H1 (cell line): ENCODE results near the gene PDLIM4. TPM values are rescaled to one million over a fixed set of nuclear protein-coding genes. Genes with fewer than 3 reads are reported as not detected.

Experiments
- CTCF ChIA-PET: fragments of 300-600 bp; sonication (Branson Sonifier 250); formaldehyde crosslinking; loops from one replicate; lab custom pipeline; 2021; ENCODE audit not compliant: partially characterized antibody; lab: Charles Lee
- POLR2A ChIA-PET: fragments of 300-600 bp; sonication (Branson Sonifier 250); formaldehyde crosslinking; loops from one replicate; lab custom pipeline; 2021; ENCODE audit warnings: inconsistent platforms; ENCODE audit not compliant: partially characterized antibody; lab: Charles Lee
- DNase-seq, 2 experiments: peaks; one replicate each; pipeline versions ENCODE4 v3.0.0 to v3.0.0-alpha.2; 2010 to 2022; ENCODE audit warnings: low spot score in 2 of 2, low read depth in 1 of 2, mixed read lengths in 1 of 2
- FAIRE-seq: peaks from 2 replicates; lab custom pipeline; 2011; peaks lifted over from hg19 to GRCh38; lab: Jason Lieb, UNC
- H2AFZ ChIP-seq: 2 replicates; pipeline ENCODE4 v1.8.1; 2012; ENCODE audit warnings: low read length, inconsistent platforms
- H2AK5ac ChIP-seq: 2 replicates; pipeline ENCODE4 v1.6.1; 2013; ENCODE audit warnings: low read depth, low read length
- H2BK120ac ChIP-seq: replicated peaks from 2 replicates; pipeline ENCODE3; 2013; ENCODE audit warnings: low read depth, low read length, inconsistent platforms
- H2BK12ac ChIP-seq: 2 replicates; pipeline ENCODE4 v1.6.1; 2013; ENCODE audit warnings: low read depth, low read length
- H2BK15ac ChIP-seq: 2 replicates; pipeline ENCODE4 v1.6.1; 2013; ENCODE audit warnings: low read length
- H2BK20ac ChIP-seq: 2 replicates; pipeline ENCODE4 v1.6.1; 2013; ENCODE audit warnings: low read length
- H2BK5ac ChIP-seq: 2 replicates; pipeline ENCODE4 v1.6.1; 2013; ENCODE audit warnings: low read depth, low read length
- H3K14ac ChIP-seq: 2 replicates; pipeline ENCODE4 v1.6.1; 2013; ENCODE audit warnings: inconsistent platforms; ENCODE audit not compliant: insufficient read length
- H3K18ac ChIP-seq: 2 replicates; pipeline ENCODE4 v1.6.1; 2013; ENCODE audit warnings: low read length; ENCODE audit errors: extremely low read depth
- H3K23ac ChIP-seq: 2 replicates; pipeline ENCODE4 v1.6.1; 2013; ENCODE audit warnings: inconsistent platforms; ENCODE audit not compliant: insufficient read length
- H3K23me2 ChIP-seq: 2 replicates; pipeline ENCODE4 v1.6.1; 2013; ENCODE audit warnings: low read depth, low read length
- H3K27ac ChIP-seq: 2 replicates; pipeline ENCODE4 v1.6.1; 2011; ENCODE audit warnings: low read depth, low read length, inconsistent platforms
- H3K27me3 ChIP-seq, 4 experiments: replicated peaks in 1 of 4; 1 replicate in 1 of 4; 2 replicates in 3 of 4; pipeline versions ENCODE4 v1.6.1 to v1.8.1; 2011 to 2013; ENCODE audit warnings: low read length in 3 of 4, mild to moderate bottlenecking in 3 of 4, inconsistent platforms in 2 of 4, mixed read lengths in 2 of 4, moderate library complexity in 1 of 4; ENCODE audit not compliant: control insufficient read depth in 3 of 4, insufficient read depth in 3 of 4; ENCODE audit errors: extremely low read depth in 1 of 4
- H3K36me3 ChIP-seq, 4 experiments: 2 replicates each; pipeline versions ENCODE4 v1.6.1 to v1.8.1; 2011 to 2013; ENCODE audit warnings: mild to moderate bottlenecking in 4 of 4, low read length in 3 of 4, moderate library complexity in 2 of 4, control low read depth in 1 of 4, inconsistent platforms in 1 of 4; ENCODE audit not compliant: insufficient read depth in 4 of 4, control insufficient read depth in 2 of 4
- H3K4ac ChIP-seq: replicated peaks from 2 replicates; pipeline ENCODE3; 2013; ENCODE audit warnings: low read length, low read depth, mixed read lengths, inconsistent platforms; ENCODE audit not compliant: insufficient read length
- H3K4me1 ChIP-seq, 4 experiments: replicated peaks in 1 of 4; 1 replicate in 1 of 4; 2 replicates in 3 of 4; pipeline versions ENCODE4 v1.6.1 to v1.8.1; 2011 to 2013; ENCODE audit warnings: low read length in 3 of 4, inconsistent platforms in 2 of 4, mixed read lengths in 1 of 4; ENCODE audit not compliant: insufficient read depth in 4 of 4, control insufficient read depth in 3 of 4
- H3K4me2 ChIP-seq, 2 experiments: 2 replicates each; pipeline versions ENCODE4 v1.6.1 to v1.8.1; 2011 to 2013; ENCODE audit warnings: low read depth in 2 of 2, low read length in 2 of 2, control low read depth in 1 of 2, inconsistent platforms in 1 of 2, mild to moderate bottlenecking in 1 of 2; ENCODE audit not compliant: insufficient read depth in 1 of 2
- H3K4me3 ChIP-seq, 4 experiments: fragments of 200-600, 300-600 bp in 1 of 4; sonication (generic), shearing (Covaris generic), sonication (Bioruptor Twin) in 1 of 4; 2 replicates each; pipeline versions ENCODE4 v1.5.1 to v1.8.1; 2011 to 2016; ENCODE audit warnings: low read length in 4 of 4, low read depth in 3 of 4, control low read depth in 2 of 4, inconsistent platforms in 2 of 4, mild to moderate bottlenecking in 2 of 4, mixed read lengths in 1 of 4, moderate library complexity in 1 of 4; ENCODE audit not compliant: insufficient read depth in 2 of 4; ENCODE audit errors: extremely low read depth in 1 of 4
- H3K56ac ChIP-seq: replicated peaks from 2 replicates; pipeline ENCODE3; 2013; ENCODE audit warnings: low read depth, mild to moderate bottlenecking, mixed read lengths, low read length, inconsistent platforms; ENCODE audit not compliant: insufficient read length
- H3K79me1 ChIP-seq: 2 replicates; pipeline ENCODE4 v1.6.1; 2013; ENCODE audit warnings: low read depth, low read length, control low read depth
- H3K79me2 ChIP-seq, 2 experiments: 2 replicates each; pipeline versions ENCODE4 v1.6.1 to v1.8.1; 2012 to 2013; ENCODE audit warnings: low read length in 2 of 2, mild to moderate bottlenecking in 2 of 2, inconsistent platforms in 1 of 2; ENCODE audit not compliant: insufficient read depth in 2 of 2, control insufficient read depth in 1 of 2
- H3K9ac ChIP-seq, 4 experiments: replicated peaks in 1 of 4; 1 replicate in 1 of 4; 2 replicates in 3 of 4; pipeline versions ENCODE4 v1.6.1 to v1.8.1; 2011 to 2013; ENCODE audit warnings: low read depth in 3 of 4, low read length in 3 of 4, control low read depth in 2 of 4, mild to moderate bottlenecking in 2 of 4, moderate library complexity in 2 of 4, inconsistent platforms in 1 of 4; ENCODE audit errors: extremely low read depth in 1 of 4
- H3K9me3 ChIP-seq, 2 experiments: 2 replicates each; pipeline versions ENCODE4 v1.6.1 to v1.8.1; 2012 to 2013; ENCODE audit warnings: mild to moderate bottlenecking in 2 of 2, moderate library complexity in 2 of 2, control low read depth in 1 of 2, inconsistent platforms in 1 of 2, low read depth in 1 of 2, low read length in 1 of 2, mixed read lengths in 1 of 2; ENCODE audit not compliant: insufficient read depth in 2 of 2
- H4K20me1 ChIP-seq, 2 experiments: replicated peaks in 1 of 2; 2 replicates each; pipeline versions ENCODE3 to v1.8.1; 2011 to 2013; ENCODE audit warnings: inconsistent platforms in 2 of 2, low read length in 2 of 2, mild to moderate bottlenecking in 1 of 2; ENCODE audit not compliant: insufficient read depth in 2 of 2, control insufficient read depth in 1 of 2
- H4K5ac ChIP-seq: 2 replicates; pipeline ENCODE4 v1.6.1; 2013; ENCODE audit warnings: low read length, low read depth, mixed read lengths, inconsistent platforms; ENCODE audit not compliant: insufficient read length
- H4K8ac ChIP-seq: 2 replicates; pipeline ENCODE4 v1.8.0; 2013; ENCODE audit warnings: mild to moderate bottlenecking, moderate library complexity, low read length, inconsistent platforms; ENCODE audit not compliant: insufficient read depth; ENCODE audit errors: extremely low read depth
- H4K91ac ChIP-seq: replicated peaks from 2 replicates; pipeline ENCODE3; 2013; ENCODE audit warnings: low read length, mixed read lengths, inconsistent platforms; ENCODE audit not compliant: insufficient read length
- ATF3 ChIP-seq: IDR thresholded peaks from 2 replicates; pipeline ENCODE4 v1.6.1; 2011; ENCODE audit warnings: low read depth, mild to moderate bottlenecking, low read length; ENCODE audit not compliant: insufficient read depth
- BRCA1 ChIP-seq: IDR thresholded peaks from 2 replicates; pipeline ENCODE4 v1.6.1; 2012; ENCODE audit warnings: low read depth, low read length, improper control_type of control experiment
- JUND ChIP-seq: IDR thresholded peaks from 2 replicates; pipeline ENCODE4 v1.6.1; 2011; ENCODE audit warnings: mild to moderate bottlenecking, improper control_type of control experiment, low read length
- SRF ChIP-seq: IDR thresholded peaks from 2 replicates; pipeline ENCODE4 v1.6.1; 2011; ENCODE audit warnings: mild to moderate bottlenecking, low read depth, low read length, moderate library complexity
- WGBS, 2 experiments: shearing (Covaris generic) in 1 of 2; methylation state at CpG; one replicate each; pipeline versions ENCODE4 v1.1.6 to v1.1.7; 2013 to 2015; ENCODE audit warnings: low lambda C conversion rate in 2 of 2, mixed read lengths in 2 of 2, inconsistent platforms in 1 of 2, low coverage in 1 of 2, missing lambda C conversion rate in 1 of 2; ENCODE audit not compliant: insufficient replicate concordance in 2 of 2, insufficient coverage in 1 of 2, insufficient read length in 1 of 2; ENCODE audit errors: extremely low coverage in 1 of 2, missing lambda C conversion rate in 1 of 2; 5-methylcytosine and 5-hydroxymethylcytosine counted together
- polyA plus RNA-seq, 7 experiments: library from polyadenylated mRNA; depleted of rRNA in 3 of 7; stranded (reverse) in 5 of 7; unstranded in 2 of 7; fragments of >200 nt in 5 of 7; fragments of 200-250 nt in 2 of 7; gene quantifications; 1 replicate in 5 of 7; 2 replicates in 1 of 7; 4 replicates in 1 of 7; pipeline versions ENCODE4 v1.2.1 to v1.2.3, GENCODE V29; 2011 to 2013; ENCODE audit warnings: missing spikeins in 2 of 7, mixed read lengths in 2 of 7
- total RNA-seq: library from RNA; stranded (reverse); fragmentation: NEBNext Ultra II Directional; extraction: Animal tissue kit (Norgen Biotek cat#: 25700); gene quantifications from 2 replicates; pipeline ENCODE4 v1.2.1, GENCODE V29; 2021

Gene PDLIM4
- total and polyA plus RNA-seq, 2 of the 8 experiments (the other 6 are each of a cell fraction or from before 2014, with no cell fraction given), result 10.7 to 29.1 TPM

- CTCF ChIA-PET, result interaction anchor here (1.0 to 4.3 kb wide), 5 partner anchors 9 to 272 kb away, joined by 3 to 39 read pairs (median 4); no protein-coding TSS in a partner anchor
- Histone ChIP-seq H3K23me2 (peaks cover 5% of the 10 kb centered on the region), H3K27me3 (peaks cover 3 to 22% (median 20%) of the 10 kb centered on the region in 4 experiments)
Observed at GRCh38 chr5:132229236-132229635, 28.3 kb upstream of the PDLIM4 start.

More at GRCh38 chr5:132229236-132229635, 28.3 kb upstream of the PDLIM4 start:
- Histone ChIP-seq H3K4me3 (no peak overlapping the region), H2AK5ac (no peak overlapping the region), H4K5ac (no peak overlapping the region), H3K9ac (no peak overlapping the region), H3K79me2 (no peaks in the 10 kb centered on the region), H3K27ac (no peak overlapping the region), H4K91ac (no peak overlapping the region), H4K8ac (no peak overlapping the region), H2BK5ac (no peak overlapping the region), H2BK20ac (no peak overlapping the region), H3K18ac (no peak overlapping the region), H3K23ac (no peak overlapping the region), H3K4me1 (peaks cover 0 to 7% (median 5%) of the 10 kb centered on the region in 4 experiments; a peak in 4 of 7 replicates), H3K56ac (no peak overlapping the region), H3K4me2 (no peak overlapping the region), H2BK12ac (no peak overlapping the region), H3K14ac (no peak overlapping the region), H3K79me1 (no peaks in the 10 kb centered on the region), H2BK120ac (no peak overlapping the region), H3K4ac (no peak overlapping the region), H3K36me3 (no peaks in the 10 kb centered on the region), H2AFZ (no peak overlapping the region), H4K20me1 (no peaks in the 10 kb centered on the region), H3K9me3 (no peaks in the 10 kb centered on the region), H2BK15ac (no peak overlapping the region)
- TF ChIP-seq BRCA1 (no peak), SRF (no peak), JUND (no peak), ATF3 (no peak)
- FAIRE-seq (no peak), DNase-seq (no peak)
- WGBS, 2 experiments, result 83% methylated on average over 5 of the region's 5 CpGs; no CpG with 5 or more reads in 1 of the 2 experiments
- POLR2A ChIA-PET, result interaction anchor here (3.3 kb wide), 1 partner anchor 9 kb away, joined by 11 read pairs; no protein-coding TSS in a partner anchor
